ENCODE data around the gene DHRS2. TPM values are rescaled to one million over a fixed set of nuclear protein-coding genes. Genes with fewer than 3 reads are reported as not detected.

The DHRS2 gene
- total and polyA plus RNA-seq, 2 donors (not counting 1 experiment from before 2014, with no cell fraction given): not detected

GRCh38 chr14:23631702-23632460, 4.3 kb upstream of the DHRS2 start:
- Histone ChIP-seq H3K4me2 (replicated peaks; ENCODE audit: low read depth, low read length, poor library complexity, severe bottlenecking) (peak overlapping the region; percentile 68), H3K4me1 (ENCODE audit: control insufficient read depth in 2 of 2, insufficient read depth in 2 of 2, low read length in 2 of 2) (peaks cover 3 to 7% of the 10 kb centered on the region in 2 donors), H3K79me2 (ENCODE audit: control insufficient read depth, insufficient read depth, low read length) (no peaks in the 10 kb centered on the region), H3K27me3 (replicated peaks in 1 of 4; ENCODE audit: control extremely low read depth in 1 of 4, control insufficient read depth in 3 of 4, insufficient read depth in 4 of 4, low read length in 3 of 4) (peaks cover 0 to 12% (median 2%) of the 10 kb centered on the region in 4 experiments), H3K9me3 (ENCODE audit: control extremely low read depth in 1 of 3, control insufficient read depth in 2 of 3, insufficient read depth in 1 of 3, low read length in 2 of 3) (peaks cover 0 to 8% (median 3%) of the 10 kb centered on the region in 3 donors), H3K36me3 (replicated peaks in 1 of 2; ENCODE audit: control extremely low read depth in 1 of 2, control insufficient read depth in 1 of 2, extremely low read depth in 1 of 2, insufficient read depth in 2 of 2, low read length in 1 of 2) (no peaks in the 10 kb centered on the region), H3K9ac (ENCODE audit: low read length) (peak overlapping the region; percentile 41), H3K4me3 (ENCODE audit: control extremely low read depth in 1 of 5, extremely low read depth in 1 of 5, insufficient read depth in 1 of 5, low read depth in 2 of 5, low read length in 4 of 5) (peak overlapping the region in 2 of 5 experiments; percentile 11 to 44), H2AFZ (ENCODE audit: insufficient read depth, low read depth, low read length, poor library complexity, severe bottlenecking) (peak overlapping the region; percentile 74), H4K20me1 (ENCODE audit: control insufficient read depth, insufficient read depth, low read length, poor library complexity, severe bottlenecking) (no peaks in the 10 kb centered on the region), H3K27ac (ENCODE audit: low read length in 2 of 2) (no peak overlapping the region)
- Mint-ChIP-seq H3K4me1 (peaks cover 4% of the 10 kb centered on the region), H3K27ac (no peak overlapping the region), H3K4me3 (peak overlapping the region; percentile 4), H3K9me3 (ENCODE audit: insufficient read depth) (no peaks in the 10 kb centered on the region), H3K27me3 (peaks cover 20% of the 10 kb centered on the region)
- DNase-seq: peak; percentile 71
- WGBS (ENCODE audit: insufficient coverage): 9% methylated on average over 5 of the region's 8 CpGs
- intact Hi-C loops (cut with micrococcal nuclease): loop anchor here (5.0 kb wide), 1 partner anchor 405 kb away; no protein-coding TSS in a partner anchor
- no peak for TF ChIP-seq EZH2 (IDR thresholded peaks at IDR 0.05; ENCODE audit: borderline replicate concordance, insufficient read depth, low read depth, low read length, poor library complexity, severe bottlenecking)
- TF ChIP-seq, protein P1, sequence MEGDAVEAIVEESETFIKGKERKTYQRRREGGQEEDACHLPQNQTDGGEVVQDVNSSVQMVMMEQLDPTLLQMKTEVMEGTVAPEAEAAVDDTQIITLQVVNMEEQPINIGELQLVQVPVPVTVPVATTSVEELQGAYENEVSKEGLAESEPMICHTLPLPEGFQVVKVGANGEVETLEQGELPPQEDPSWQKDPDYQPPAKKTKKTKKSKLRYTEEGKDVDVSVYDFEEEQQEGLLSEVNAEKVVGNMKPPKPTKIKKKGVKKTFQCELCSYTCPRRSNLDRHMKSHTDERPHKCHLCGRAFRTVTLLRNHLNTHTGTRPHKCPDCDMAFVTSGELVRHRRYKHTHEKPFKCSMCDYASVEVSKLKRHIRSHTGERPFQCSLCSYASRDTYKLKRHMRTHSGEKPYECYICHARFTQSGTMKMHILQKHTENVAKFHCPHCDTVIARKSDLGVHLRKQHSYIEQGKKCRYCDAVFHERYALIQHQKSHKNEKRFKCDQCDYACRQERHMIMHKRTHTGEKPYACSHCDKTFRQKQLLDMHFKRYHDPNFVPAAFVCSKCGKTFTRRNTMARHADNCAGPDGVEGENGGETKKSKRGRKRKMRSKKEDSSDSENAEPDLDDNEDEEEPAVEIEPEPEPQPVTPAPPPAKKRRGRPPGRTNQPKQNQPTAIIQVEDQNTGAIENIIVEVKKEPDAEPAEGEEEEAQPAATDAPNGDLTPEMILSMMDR (IDR thresholded peaks at IDR 0.05): peak; percentile 86
- CTCF ChIA-PET: interaction anchor here (0.5 to 3.6 kb wide), 34 partner anchors 10 to 529 kb away, joined by 3 to 21 read pairs (median 4); partner anchors contain the start of genes DHRS4, HOMEZ and IRF9
- POLR2A ChIA-PET: no interaction called here
- ATAC-seq (ENCODE audit: low read depth): peak; percentile 58
